Measurements from ENCODE around the gene NCS1.

The NCS1 gene

DNA sequence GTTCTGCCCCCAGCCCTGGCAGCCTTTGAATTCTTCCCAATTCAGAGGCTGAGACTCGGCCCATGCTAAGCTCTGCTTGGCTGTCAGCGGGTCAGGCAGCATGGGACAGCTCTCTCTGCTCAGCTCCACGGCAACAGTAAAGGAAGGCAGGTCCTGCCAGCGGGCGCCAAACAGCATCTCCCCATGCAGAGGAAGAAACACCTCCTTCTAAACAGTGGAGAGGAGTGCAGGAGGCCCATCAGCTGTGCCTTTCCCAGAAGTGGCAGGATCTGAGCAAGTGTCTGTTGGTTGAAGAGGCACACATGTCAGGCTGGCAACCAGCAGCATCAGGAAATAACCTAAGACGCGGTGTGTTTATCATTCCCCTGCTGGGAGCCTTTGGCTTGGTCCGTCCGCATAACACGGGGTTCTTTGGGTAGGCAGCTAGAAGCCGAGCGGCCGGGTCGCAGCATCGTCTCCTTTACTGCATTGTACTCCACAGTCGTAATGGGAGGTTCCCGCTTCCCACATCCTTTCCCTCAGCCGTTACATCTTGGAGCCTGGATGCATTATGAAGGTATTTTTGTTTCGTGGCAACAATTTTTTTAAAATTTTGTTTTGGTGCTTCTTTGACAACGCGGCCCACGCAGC lies 42.7 kb upstream of the NCS1 start:
- TF ChIP-seq, protein P1, sequence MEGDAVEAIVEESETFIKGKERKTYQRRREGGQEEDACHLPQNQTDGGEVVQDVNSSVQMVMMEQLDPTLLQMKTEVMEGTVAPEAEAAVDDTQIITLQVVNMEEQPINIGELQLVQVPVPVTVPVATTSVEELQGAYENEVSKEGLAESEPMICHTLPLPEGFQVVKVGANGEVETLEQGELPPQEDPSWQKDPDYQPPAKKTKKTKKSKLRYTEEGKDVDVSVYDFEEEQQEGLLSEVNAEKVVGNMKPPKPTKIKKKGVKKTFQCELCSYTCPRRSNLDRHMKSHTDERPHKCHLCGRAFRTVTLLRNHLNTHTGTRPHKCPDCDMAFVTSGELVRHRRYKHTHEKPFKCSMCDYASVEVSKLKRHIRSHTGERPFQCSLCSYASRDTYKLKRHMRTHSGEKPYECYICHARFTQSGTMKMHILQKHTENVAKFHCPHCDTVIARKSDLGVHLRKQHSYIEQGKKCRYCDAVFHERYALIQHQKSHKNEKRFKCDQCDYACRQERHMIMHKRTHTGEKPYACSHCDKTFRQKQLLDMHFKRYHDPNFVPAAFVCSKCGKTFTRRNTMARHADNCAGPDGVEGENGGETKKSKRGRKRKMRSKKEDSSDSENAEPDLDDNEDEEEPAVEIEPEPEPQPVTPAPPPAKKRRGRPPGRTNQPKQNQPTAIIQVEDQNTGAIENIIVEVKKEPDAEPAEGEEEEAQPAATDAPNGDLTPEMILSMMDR (IDR thresholded peaks at IDR 0.05; ENCODE audit: control insufficient read depth, insufficient read depth, low read depth, low read length, missing control alignments): no peak
- no peak for DNase-seq (ENCODE audit: low read depth)
- H3K4me3 ChIP-seq (ENCODE audit: control insufficient read depth, low read depth, low read length): no peak overlapping the region

DNA sequence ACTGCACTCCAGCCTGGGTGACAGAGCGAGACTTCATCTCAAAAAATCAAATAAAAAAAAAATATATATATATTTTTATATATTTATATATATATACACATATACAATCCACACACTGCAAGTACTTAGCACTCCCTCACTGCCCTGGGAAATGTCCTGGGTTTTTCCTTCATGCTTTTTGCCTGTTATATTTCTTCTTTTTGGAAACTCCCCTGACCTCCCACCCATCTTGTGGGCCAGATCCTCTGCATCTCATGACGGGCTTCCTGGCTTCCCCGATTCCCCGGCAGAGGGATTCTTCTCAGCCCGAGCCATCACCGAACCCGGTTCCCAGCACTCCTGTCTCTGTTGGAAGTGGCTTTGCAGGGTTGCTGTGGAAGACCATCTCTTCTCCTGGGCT lies 39.5 kb upstream of the NCS1 start:
- TF ChIP-seq, protein P1 (IDR thresholded peaks at IDR 0.05; ENCODE audit: control insufficient read depth, insufficient read depth, low read depth, low read length, missing control alignments): no peak
- no peak for DNase-seq (ENCODE audit: low read depth)
- H3K4me3 ChIP-seq (ENCODE audit: control insufficient read depth, low read depth, low read length): no peak overlapping the region

DNA sequence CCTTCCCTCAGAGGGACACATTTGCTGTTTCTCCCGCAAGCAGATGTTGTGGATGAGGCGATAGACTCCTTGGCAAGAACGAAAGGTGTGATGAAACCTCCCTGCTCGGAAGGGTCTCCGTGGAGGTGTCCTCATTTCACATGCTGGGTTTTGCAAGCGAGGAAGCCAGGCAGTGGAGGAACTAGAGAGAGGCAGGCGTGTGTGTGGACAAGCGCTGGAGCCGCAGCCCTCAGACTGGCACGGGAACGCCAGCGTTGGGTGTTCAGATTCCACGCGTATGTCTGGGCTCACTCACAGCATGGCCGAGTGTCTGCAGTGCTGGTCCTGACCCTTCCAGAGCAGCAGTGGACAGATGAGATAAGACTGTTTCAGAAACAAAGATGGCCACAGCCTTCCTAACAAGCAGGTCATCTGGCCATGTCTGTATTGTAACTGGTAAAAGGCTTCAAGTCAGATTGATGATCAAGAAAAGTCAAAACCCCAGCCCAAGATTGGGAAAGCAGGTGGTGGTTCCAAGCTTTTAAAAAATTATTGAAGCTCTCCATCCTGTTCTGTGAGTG lies 35.0 kb upstream of the NCS1 start:
- no peak for DNase-seq (ENCODE audit: low read depth)
- H3K4me3 ChIP-seq (ENCODE audit: control insufficient read depth, low read depth, low read length): no peak overlapping the region
- TF ChIP-seq, protein P1 (IDR thresholded peaks at IDR 0.05; ENCODE audit: control insufficient read depth, insufficient read depth, low read depth, low read length, missing control alignments): no peak

DNA sequence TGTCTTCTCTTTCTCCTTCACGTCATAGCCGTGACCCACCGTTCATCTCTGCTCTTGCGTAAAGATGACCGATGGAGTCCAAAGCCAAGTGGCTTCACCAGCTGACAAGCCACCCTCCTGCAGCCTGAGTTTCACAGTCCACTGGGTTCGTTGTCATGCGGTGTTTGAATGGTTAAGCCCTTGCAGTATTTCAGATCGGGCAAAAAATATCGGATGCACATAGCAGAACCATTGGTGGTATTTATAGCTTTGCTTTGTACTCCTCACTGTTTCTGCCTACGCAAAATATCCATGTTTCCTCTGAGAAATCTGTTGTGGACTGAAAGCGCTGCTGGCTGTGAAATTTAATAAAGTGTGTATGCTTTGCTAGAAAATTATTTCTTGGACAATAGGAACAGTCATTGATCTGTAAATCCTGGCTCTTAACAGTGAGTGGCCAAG lies 34.5 kb upstream of the NCS1 start:
- DNase-seq (ENCODE audit: low read depth): no peak

DNA sequence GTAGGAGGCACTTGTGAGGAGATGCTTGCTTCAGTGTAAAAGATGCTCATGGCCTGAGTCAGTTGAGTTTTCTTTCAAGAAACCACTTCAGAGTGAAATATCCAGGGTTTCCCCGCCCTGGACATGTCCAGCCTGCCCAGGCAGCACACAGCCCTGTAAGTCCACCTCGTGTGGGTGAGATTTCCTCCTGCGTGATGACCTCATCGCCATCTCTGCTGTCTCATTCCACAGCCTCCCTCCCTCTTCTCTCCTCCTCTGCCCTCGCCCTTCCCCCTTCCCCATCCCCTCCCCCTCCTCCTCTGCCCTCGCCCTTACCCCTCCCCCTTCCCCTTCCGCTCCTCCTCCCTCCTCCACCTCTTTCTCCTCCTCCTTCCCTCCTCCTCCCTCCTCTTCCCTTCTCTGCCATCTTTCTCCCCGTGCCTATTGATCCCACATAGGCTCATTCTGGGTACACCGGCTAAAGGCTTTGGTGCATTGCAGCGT lies 34.0 kb upstream of the NCS1 start:
- peak; percentile 85 for DNase-seq (ENCODE audit: low read depth)
- TF ChIP-seq, protein P1 (IDR thresholded peaks at IDR 0.05; ENCODE audit: control insufficient read depth, insufficient read depth, low read depth, low read length, missing control alignments): no peak
- H3K4me3 ChIP-seq (ENCODE audit: control insufficient read depth, low read depth, low read length): no peak overlapping the region

More for the DNA sequence above, 34.5 kb upstream of the NCS1 start:
- H3K4me3 ChIP-seq (ENCODE audit: control insufficient read depth, low read depth, low read length): no peak overlapping the region
- TF ChIP-seq, protein P1 (IDR thresholded peaks at IDR 0.05; ENCODE audit: control insufficient read depth, insufficient read depth, low read depth, low read length, missing control alignments): no peak

DNA sequence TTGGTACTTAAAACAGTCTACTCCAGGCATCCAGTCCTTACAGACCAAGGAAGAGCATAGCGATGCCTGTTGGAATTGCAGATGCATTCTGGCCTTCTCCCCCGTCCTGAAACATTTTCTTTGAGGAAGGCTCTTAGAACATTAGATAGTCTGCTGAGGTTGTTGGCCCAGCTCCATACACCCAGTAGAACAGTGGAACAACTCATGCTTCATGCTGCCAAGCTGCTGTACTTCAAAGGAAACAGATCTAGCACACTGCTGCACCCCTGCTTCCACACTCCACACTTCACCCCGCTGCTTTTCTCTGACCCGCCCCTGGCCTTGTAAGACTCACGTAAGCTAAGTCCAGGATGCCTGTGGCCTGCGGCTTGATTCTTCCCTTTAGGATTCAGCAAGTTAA lies 33.4 kb upstream of the NCS1 start:
- H3K4me3 ChIP-seq (ENCODE audit: control insufficient read depth, low read depth, low read length): no peak overlapping the region
- TF ChIP-seq, protein P1 (IDR thresholded peaks at IDR 0.05; ENCODE audit: control insufficient read depth, insufficient read depth, low read depth, low read length, missing control alignments): no peak
- peak; percentile 89 for DNase-seq (ENCODE audit: low read depth)

Data from AG09309 (cell line).